Effector CD4-positive, alpha-beta T cell (primary cell): ENCODE results near the gene MTX3.

Experiments
- DNase-seq: peaks from one replicate; pipeline ENCODE4 v3.0.0-alpha.2; 2020

The MTX3 gene

GRCh38 chr5:79932510-79933504 lies 58.3 kb downstream of the MTX3 start:
- DNase-seq = no peak

- DNase-seq = no peak
Observed at GRCh38 chr5:79931866-79932265, 59.2 kb downstream of the MTX3 start.

DNA sequence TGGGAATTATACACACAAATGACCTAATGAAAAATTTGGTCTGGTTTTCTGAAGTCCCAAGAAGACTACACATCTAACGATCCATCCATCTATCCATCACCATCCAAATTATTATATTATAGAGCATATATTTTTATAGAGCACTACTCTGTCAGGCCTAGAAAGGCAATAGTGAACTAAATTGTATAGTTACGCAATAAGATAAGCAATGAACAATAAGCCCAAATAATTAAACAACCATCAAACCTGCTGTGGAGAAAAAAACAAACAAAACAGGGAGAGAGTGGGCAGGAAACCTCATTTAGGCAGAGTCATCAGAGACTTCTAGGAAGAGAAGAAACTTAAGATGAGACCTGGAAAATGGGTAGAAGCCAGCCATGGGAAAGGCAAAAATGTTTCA lies 59.7 kb downstream of the MTX3 start:
- no peak for DNase-seq

GRCh38 chr5:79929095-79929494 lies 62.0 kb downstream of the MTX3 start:
- no peak for DNase-seq
